Measurements from ENCODE around the gene PDXK. TPM values are rescaled to one million over a fixed set of nuclear protein-coding genes. Genes with fewer than 3 reads are reported as not detected.
A peak's percentile ranks its signal among the peaks of the same experiment; 100 is the strongest.

The PDXK gene
- total and polyA plus RNA-seq, 9 of the 15 experiments (the other 6 are each of a cell fraction or from before 2014, with no cell fraction given), result 5.6 to 162 (median 76.5) TPM

- TF ChIP-seq, protein P1, sequence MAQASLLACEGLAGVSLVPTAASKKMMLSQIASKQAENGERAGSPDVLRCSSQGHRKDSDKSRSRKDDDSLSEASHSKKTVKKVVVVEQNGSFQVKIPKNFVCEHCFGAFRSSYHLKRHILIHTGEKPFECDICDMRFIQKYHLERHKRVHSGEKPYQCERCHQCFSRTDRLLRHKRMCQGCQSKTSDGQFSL (CRISPR knock-in tag; IDR thresholded peaks at IDR 0.05), result peak; percentile 84; the same call in 1 of the 2 replicates
- TF ChIP-seq, protein P1 (tag; IDR thresholded peaks at IDR 0.05), result no peak
- TF ChIP-seq NR2C2 (CRISPR knock-in tag; IDR thresholded peaks at IDR 0.05) (peak; percentile 69; the same call in 1 of the 2 replicates), NR2C2 (tag; IDR thresholded peaks at IDR 0.05) (peak; percentile 88), YY1 (IDR thresholded peaks at IDR 0.05; ENCODE audit: borderline replicate concordance in 1 of 3, control insufficient read depth in 1 of 3, extremely low read depth in 1 of 3, insufficient read depth in 3 of 3, insufficient read length in 1 of 3, insufficient replicate concordance in 2 of 3, low read depth in 1 of 3, low read length in 2 of 3) (peak in 1 of 3 experiments; percentile 58), ZNF197 (CRISPR knock-in tag; IDR thresholded peaks at IDR 0.05; ENCODE audit: low read depth) (no peak), ZSCAN32 (CRISPR knock-in tag; IDR thresholded peaks at IDR 0.05) (no peak), MAFG (tag; conservative IDR thresholded peaks at IDR 0.05) (no peak), DACH1 (IDR thresholded peaks at IDR 0.05; ENCODE audit: partially characterized antibody) (no peak), SMAD4 (CRISPR knock-in tag; conservative IDR thresholded peaks at IDR 0.05) (0 out of 2 replicates have a peak, but pooled peaks have one; percentile 39), CREB1 (IDR thresholded peaks at IDR 0.05) (no peak), CREB1 (CRISPR knock-in tag; IDR thresholded peaks at IDR 0.05) (no peak; the same call in 1 of the 2 replicates), XRCC4 (IDR thresholded peaks at IDR 0.05; ENCODE audit: extremely low read depth, insufficient read depth, insufficient read length) (no peak), CEBPG (CRISPR knock-in tag; IDR thresholded peaks at IDR 0.05) (0 out of 2 replicates have a peak, but pooled peaks have one; percentile 6), CEBPG (tag; conservative IDR thresholded peaks at IDR 0.05 in 1 of 2, IDR thresholded peaks at IDR 0.05 in 1 of 2) (no peak), SAFB2 (IDR thresholded peaks at IDR 0.05; ENCODE audit: borderline replicate concordance, low read depth, low read length, severe bottlenecking) (no peak), MAZ (CRISPR knock-in tag; conservative IDR thresholded peaks at IDR 0.05 in 1 of 2, IDR thresholded peaks at IDR 0.05 in 1 of 2) (peak; percentile 75 to 78), ZNF311 (CRISPR knock-in tag; IDR thresholded peaks at IDR 0.05) (no peak), PCBP2 (IDR thresholded peaks at IDR 0.05; ENCODE audit: low read depth, low read length, poor library complexity, severe bottlenecking) (no peak), ZNF3 (CRISPR knock-in tag; IDR thresholded peaks at IDR 0.05) (no peak), NFRKB (IDR thresholded peaks at IDR 0.05; ENCODE audit: low read depth) (no peak), KDM2B (CRISPR knock-in tag; IDR thresholded peaks at IDR 0.05) (no peak), NR1H2 (CRISPR knock-in tag; IDR thresholded peaks at IDR 0.05) (peak; percentile 89; the same call in 1 of the 2 replicates), TGIF2 (CRISPR knock-in tag; IDR thresholded peaks at IDR 0.05) (no peak), ZNF707 (CRISPR knock-in tag; conservative IDR thresholded peaks at IDR 0.05) (no peak), CREBBP (IDR thresholded peaks at IDR 0.05; ENCODE audit: low read depth, low read length) (no peak)
- TF ChIP-seq, protein P2, sequence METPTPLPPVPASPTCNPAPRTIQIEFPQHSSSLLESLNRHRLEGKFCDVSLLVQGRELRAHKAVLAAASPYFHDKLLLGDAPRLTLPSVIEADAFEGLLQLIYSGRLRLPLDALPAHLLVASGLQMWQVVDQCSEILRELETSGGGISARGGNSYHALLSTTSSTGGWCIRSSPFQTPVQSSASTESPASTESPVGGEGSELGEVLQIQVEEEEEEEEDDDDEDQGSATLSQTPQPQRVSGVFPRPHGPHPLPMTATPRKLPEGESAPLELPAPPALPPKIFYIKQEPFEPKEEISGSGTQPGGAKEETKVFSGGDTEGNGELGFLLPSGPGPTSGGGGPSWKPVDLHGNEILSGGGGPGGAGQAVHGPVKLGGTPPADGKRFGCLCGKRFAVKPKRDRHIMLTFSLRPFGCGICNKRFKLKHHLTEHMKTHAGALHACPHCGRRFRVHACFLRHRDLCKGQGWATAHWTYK (CRISPR knock-in tag; IDR thresholded peaks at IDR 0.05), result peak; percentile 86; the same call in 1 of the 2 replicates
These were observed 91.8 kb downstream of the PDXK start (continued) for GRCh38 chr21:43810505-43811261.

Data from K562 (cell line).